GM20000 (cell line): Measurements from ENCODE around the gene SH3PXD2A.
A peak's percentile ranks its signal among the peaks of the same experiment; 100 is the strongest.

ENCODE experiments used
- DNase-seq: peaks from one replicate; pipeline ENCODE4 v3.0.0; 2012; ENCODE audit warnings: low spot score
- CTCF ChIP-seq: IDR thresholded peaks from 2 replicates; pipeline ENCODE4 v1.5.1; 2012; ENCODE audit warnings: mild to moderate bottlenecking, control low read depth; ENCODE audit errors: extremely low read depth, missing control alignments

SH3PXD2A gene

GRCh38 chr10:103659674-103660363 lies 195.6 kb downstream of the SH3PXD2A start:
- TF ChIP-seq CTCF: no peak
- DNase-seq: peak; percentile 88

GRCh38 chr10:103658049-103658577 lies 197.3 kb downstream of the SH3PXD2A start:
- no peak for TF ChIP-seq CTCF
- DNase-seq: no peak

GRCh38 chr10:103657061-103657591 lies 198.2 kb downstream of the SH3PXD2A start:
- DNase-seq: no peak
- no peak for TF ChIP-seq CTCF

- DNase-seq: no peak
- no peak for TF ChIP-seq CTCF
These were observed 200.5 kb downstream of the SH3PXD2A start for GRCh38 chr10:103654925-103655324.

GRCh38 chr10:103653581-103654037 lies 201.8 kb downstream of the SH3PXD2A start:
- no peak for TF ChIP-seq CTCF
- no peak for DNase-seq

- no peak for DNase-seq
- no peak for TF ChIP-seq CTCF
These were observed 202.6 kb downstream of the SH3PXD2A start for GRCh38 chr10:103652599-103653281.
